HL-60 (cell line): ENCODE data around the gene RAB8A.
A peak's percentile ranks its signal among the peaks of the same experiment; 100 is the strongest.

Experiments used
- DNase-seq, 2 experiments: peaks; one replicate each; pipeline ENCODE4 v3.0.0-alpha.2; 2010 to 2020; ENCODE audit warnings: low read depth in 1 of 2, low spot score in 1 of 2
- H3K27ac ChIP-seq: fragments of 250-450 bp; sonication (Bioruptor Pico); replicated peaks from 2 replicates; pipeline ENCODE4 v1.5.1; 2020; ENCODE audit warnings: mild to moderate bottlenecking, moderate library complexity
- H3K27me3 ChIP-seq: fragments of 250-450 bp; sonication (Bioruptor Pico); 2 replicates; pipeline ENCODE4 v1.5.1; 2021; ENCODE audit warnings: mild to moderate bottlenecking, moderate library complexity; ENCODE audit not compliant: insufficient read depth, poor library complexity, severe bottlenecking
- H3K4me3 ChIP-seq: replicated peaks from 2 replicates; pipeline ENCODE4 v1.5.1; 2011; ENCODE audit warnings: mild to moderate bottlenecking, control low read depth, low read length; ENCODE audit not compliant: insufficient read depth
- CTCF ChIP-seq: IDR thresholded peaks from one replicate; pipeline ENCODE4 v1.5.1; 2011; ENCODE audit warnings: low read length, control low read depth, inconsistent platforms; ENCODE audit not compliant: insufficient read depth
- GABPA ChIP-seq: IDR thresholded peaks from 2 replicates; pipeline ENCODE4 v1.6.1; 2012; ENCODE audit warnings: low read depth
- POLR2AphosphoS5 ChIP-seq: IDR thresholded peaks from 2 replicates; pipeline ENCODE4 v1.6.1; 2012; ENCODE audit warnings: low read depth
- REST ChIP-seq: IDR thresholded peaks from 2 replicates; pipeline ENCODE4 v1.6.1; 2012; ENCODE audit warnings: low read depth; ENCODE audit not compliant: insufficient replicate concordance
- SPI1 ChIP-seq: IDR thresholded peaks from 2 replicates; pipeline ENCODE4 v1.6.1; 2012; ENCODE audit warnings: low read depth, mild to moderate bottlenecking, borderline replicate concordance

The RAB8A gene

GRCh38 chr19:16068696-16069259, 42.9 kb upstream of the RAB8A start:
- Histone ChIP-seq H3K27me3 (no peaks in the 10 kb centered on the region), H3K27ac (no peak overlapping the region), H3K4me3 (no peak overlapping the region)
- no peak for TF ChIP-seq GABPA
- TF ChIP-seq CTCF, result no peak
- TF ChIP-seq POLR2AphosphoS5, result no peak
- TF ChIP-seq REST, result no peak
- no peak for TF ChIP-seq SPI1
- no peak for DNase-seq

- peak overlapping the region; percentile 84 for H3K27ac ChIP-seq
- TF ChIP-seq GABPA (no peak), SPI1 (no peak), REST (no peak), CTCF (no peak)
- DNase-seq, result no peak
- H3K4me3 ChIP-seq, result no peak overlapping the region
- no peaks in the 10 kb centered on the region for H3K27me3 ChIP-seq
Observed at GRCh38 chr19:16069813-16070365, 41.8 kb upstream of the RAB8A start.

- peak; percentile 82 to 84 for DNase-seq
- no peaks in the 10 kb centered on the region for H3K27me3 ChIP-seq
- H3K27ac ChIP-seq, result peak overlapping the region; percentile 84
- TF ChIP-seq POLR2AphosphoS5 (peak; percentile 27; the same call in 1 of the 2 replicates), GABPA (no peak; the same call in 1 of the 2 replicates), SPI1 (peak; percentile 48; the same call in 1 of the 2 replicates), CTCF (no peak)
- no peak overlapping the region for H3K4me3 ChIP-seq
Observed at GRCh38 chr19:16070366-16070990, 41.2 kb upstream of the RAB8A start.
